ENCODE measurements around the gene PIK3AP1.

DNA sequence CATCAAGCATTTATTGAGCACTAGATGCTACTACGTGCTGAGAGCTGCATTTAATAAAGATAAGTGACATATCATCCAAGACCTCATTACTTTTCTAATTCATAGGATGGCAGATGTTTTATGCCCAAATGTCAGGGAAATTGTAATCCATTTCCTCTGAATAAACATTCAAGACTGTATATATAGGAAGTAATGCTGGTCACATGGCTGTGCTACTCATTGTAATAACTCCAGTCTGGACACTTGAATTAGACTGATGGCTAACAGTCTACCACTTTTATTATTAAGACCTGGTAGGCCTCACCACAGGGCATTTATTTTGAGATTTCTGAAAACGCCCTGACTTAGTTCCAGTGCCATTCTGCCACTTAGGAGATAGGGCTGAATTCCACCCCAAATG lies 36.6 kb downstream of the PIK3AP1 start:
- TF ChIP-seq, protein P1, sequence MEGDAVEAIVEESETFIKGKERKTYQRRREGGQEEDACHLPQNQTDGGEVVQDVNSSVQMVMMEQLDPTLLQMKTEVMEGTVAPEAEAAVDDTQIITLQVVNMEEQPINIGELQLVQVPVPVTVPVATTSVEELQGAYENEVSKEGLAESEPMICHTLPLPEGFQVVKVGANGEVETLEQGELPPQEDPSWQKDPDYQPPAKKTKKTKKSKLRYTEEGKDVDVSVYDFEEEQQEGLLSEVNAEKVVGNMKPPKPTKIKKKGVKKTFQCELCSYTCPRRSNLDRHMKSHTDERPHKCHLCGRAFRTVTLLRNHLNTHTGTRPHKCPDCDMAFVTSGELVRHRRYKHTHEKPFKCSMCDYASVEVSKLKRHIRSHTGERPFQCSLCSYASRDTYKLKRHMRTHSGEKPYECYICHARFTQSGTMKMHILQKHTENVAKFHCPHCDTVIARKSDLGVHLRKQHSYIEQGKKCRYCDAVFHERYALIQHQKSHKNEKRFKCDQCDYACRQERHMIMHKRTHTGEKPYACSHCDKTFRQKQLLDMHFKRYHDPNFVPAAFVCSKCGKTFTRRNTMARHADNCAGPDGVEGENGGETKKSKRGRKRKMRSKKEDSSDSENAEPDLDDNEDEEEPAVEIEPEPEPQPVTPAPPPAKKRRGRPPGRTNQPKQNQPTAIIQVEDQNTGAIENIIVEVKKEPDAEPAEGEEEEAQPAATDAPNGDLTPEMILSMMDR (IDR thresholded peaks at IDR 0.05 in 2 of 3, conservative IDR thresholded peaks at IDR 0.05 in 1 of 3; ENCODE audit: control insufficient read depth in 2 of 3, extremely low read depth in 1 of 3, insufficient read depth in 1 of 3, low read depth in 3 of 3, low read length in 3 of 3): no peak
- no peak for TF ChIP-seq SMAD1 (IDR thresholded peaks at IDR 0.05; ENCODE audit: low read depth, partially characterized antibody)
- no peak for TF ChIP-seq SMC3 (IDR thresholded peaks at IDR 0.05; ENCODE audit: borderline replicate concordance, low read length)
- no peak for TF ChIP-seq PAX5 (IDR thresholded peaks at IDR 0.05; ENCODE audit: borderline replicate concordance, low read depth, low read length)
- TF ChIP-seq SREBF2 (IDR thresholded peaks at IDR 0.05; ENCODE audit: low read length): no peak
- no peak for TF ChIP-seq RFX5 (IDR thresholded peaks at IDR 0.05; ENCODE audit: low read depth, low read length)
- TF ChIP-seq, protein P2, sequence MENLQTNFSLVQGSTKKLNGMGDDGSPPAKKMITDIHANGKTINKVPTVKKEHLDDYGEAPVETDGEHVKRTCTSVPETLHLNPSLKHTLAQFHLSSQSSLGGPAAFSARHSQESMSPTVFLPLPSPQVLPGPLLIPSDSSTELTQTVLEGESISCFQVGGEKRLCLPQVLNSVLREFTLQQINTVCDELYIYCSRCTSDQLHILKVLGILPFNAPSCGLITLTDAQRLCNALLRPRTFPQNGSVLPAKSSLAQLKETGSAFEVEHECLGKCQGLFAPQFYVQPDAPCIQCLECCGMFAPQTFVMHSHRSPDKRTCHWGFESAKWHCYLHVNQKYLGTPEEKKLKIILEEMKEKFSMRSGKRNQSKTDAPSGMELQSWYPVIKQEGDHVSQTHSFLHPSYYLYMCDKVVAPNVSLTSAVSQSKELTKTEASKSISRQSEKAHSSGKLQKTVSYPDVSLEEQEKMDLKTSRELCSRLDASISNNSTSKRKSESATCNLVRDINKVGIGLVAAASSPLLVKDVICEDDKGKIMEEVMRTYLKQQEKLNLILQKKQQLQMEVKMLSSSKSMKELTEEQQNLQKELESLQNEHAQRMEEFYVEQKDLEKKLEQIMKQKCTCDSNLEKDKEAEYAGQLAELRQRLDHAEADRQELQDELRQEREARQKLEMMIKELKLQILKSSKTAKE (IDR thresholded peaks at IDR 0.05; ENCODE audit: low read depth, poor library complexity, severe bottlenecking): no peak
- no peak for TF ChIP-seq NRF1 (conservative IDR thresholded peaks at IDR 0.05; ENCODE audit: low read depth, low read length)
- TF ChIP-seq RCOR1 (conservative IDR thresholded peaks at IDR 0.05; ENCODE audit: low read depth, low read length): no peak
- no peak for TF ChIP-seq ZNF274 (IDR thresholded peaks at IDR 0.05; ENCODE audit: insufficient read depth, insufficient read length)

Measured in GM12878 (cell line).